AG09319 (cell line): Measurements from ENCODE around the gene ASPSCR1.

Experiments
- DNase-seq: peaks from one replicate; pipeline ENCODE4 v3.0.0-alpha.2; 2010; ENCODE audit warnings: low read depth; ENCODE audit errors: extremely low read depth
- CTCF ChIP-seq: IDR thresholded peaks from 2 replicates; pipeline ENCODE4 v1.5.1; 2011; ENCODE audit warnings: low read depth, mild to moderate bottlenecking, inconsistent platforms, low read length, moderate library complexity

ASPSCR1 gene

GRCh38 chr17:82004517-82005455, 27.4 kb downstream of the ASPSCR1 start:
- DNase-seq: no peak
- no peak for TF ChIP-seq CTCF

DNA sequence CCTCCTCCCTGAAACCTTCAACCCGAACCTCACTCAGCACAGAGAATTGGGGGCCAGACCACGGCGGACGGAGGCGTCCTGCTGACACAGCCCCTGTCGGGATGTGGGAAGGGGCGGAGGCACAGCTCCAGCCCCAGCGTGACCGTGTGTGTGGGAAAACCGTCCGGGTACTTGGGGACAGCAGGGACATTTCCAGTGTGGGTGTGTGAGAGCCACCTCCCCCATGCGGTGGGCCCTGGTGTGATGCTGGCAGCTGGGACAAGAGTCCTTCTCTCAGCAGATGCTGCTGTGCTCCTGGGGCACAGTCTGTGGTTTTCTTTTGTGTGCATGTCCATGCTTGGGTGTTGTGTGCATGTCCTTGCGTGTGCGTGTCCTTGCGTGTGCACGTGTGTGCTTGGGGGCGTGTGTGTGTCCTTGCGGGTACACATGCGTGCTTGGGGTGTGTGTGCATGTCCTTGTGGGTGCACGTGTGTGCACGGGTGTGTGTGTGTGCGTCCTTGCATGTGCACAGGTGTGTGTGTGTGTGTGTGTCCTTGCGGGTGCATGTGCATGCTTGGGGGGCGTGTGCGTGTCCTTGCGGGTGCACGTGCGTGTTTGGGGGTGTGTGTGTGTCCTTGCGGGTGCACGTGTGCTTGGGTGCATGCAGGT, 28.4 kb downstream of the ASPSCR1 start:
- no peak for DNase-seq
- TF ChIP-seq CTCF: no peak

DNA sequence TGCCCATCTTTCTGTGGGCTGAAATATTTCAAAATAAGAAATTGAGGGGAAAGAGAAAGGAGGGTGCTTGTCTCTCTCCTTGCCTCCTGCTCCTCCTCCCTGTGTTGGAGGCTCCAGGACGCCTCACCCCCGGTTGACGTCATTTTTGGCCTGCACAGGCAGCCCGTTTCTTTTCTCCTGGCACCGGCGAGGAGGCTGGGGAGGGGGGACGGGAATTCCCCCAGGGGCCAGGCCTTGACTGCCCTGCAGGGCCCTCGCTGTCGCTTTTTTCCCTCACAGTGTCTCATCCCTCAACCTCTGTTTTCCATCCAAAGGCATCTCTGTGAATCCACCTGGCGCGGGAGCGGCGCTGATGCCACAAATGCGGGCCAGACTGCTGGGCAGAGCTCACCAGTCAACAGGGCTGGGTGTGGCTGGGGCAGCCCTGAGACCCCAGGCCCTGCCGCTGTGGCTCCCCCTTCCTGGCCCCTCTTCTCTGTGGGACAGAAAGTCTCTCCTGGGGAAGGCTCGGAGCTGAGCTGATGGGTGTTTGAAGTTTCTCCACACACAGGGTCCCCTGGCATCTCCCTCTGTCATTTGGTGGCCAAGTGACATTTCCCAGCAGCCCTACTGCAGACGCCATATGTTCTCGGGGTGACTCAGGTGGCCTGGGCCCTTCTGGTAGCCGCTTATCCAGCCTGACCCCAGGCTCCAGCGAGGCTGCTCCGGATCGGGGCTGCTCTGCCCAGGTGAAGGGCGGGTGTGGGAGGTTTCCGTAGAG, 29.2 kb downstream of the ASPSCR1 start:
- TF ChIP-seq CTCF: no peak
- no peak for DNase-seq

DNA sequence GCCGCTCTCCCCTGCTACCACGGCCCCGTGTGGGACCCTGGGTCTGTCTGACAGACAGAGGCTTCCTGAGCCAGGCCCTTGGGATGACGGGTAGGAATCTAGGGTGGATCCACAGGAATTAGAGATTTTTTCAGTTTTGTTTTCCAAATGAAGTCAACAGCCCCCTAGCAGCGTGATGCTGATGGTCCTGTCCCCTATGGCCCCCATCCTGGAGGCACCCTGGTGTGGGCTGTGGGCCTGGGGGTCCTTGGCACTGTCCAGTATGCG, 29.7 kb downstream of the ASPSCR1 start:
- DNase-seq: no peak
- no peak for TF ChIP-seq CTCF

- DNase-seq: no peak
- no peak for TF ChIP-seq CTCF
Measured at GRCh38 chr17:82007495-82008257, 30.2 kb downstream of the ASPSCR1 start.

- no peak for TF ChIP-seq CTCF
- no peak for DNase-seq
Measured at GRCh38 chr17:82008258-82008940, 31.0 kb downstream of the ASPSCR1 start.
